CD8-positive, alpha-beta memory T cell (primary cell): ENCODE measurements around the gene DOCK4. TPM values are rescaled to one million over a fixed set of nuclear protein-coding genes. Genes with fewer than 3 reads are reported as not detected.

ENCODE experiments used
- CTCF ChIA-PET: fragments of 350-600 bp; sonication (Branson Sonifier 250); formaldehyde crosslinking; loops from one replicate; lab custom pipeline; 2021; ENCODE audit warnings: antibody characterized with exemption; lab: Charles Lee
- POLR2A ChIA-PET: fragments of 350-600 bp; sonication (Branson Sonifier 250); formaldehyde crosslinking; loops from one replicate; lab custom pipeline; 2021; ENCODE audit warnings: antibody characterized with exemption; lab: Charles Lee
- DNase-seq, 5 donors: peaks; one replicate each; pipeline versions ENCODE4 v3.0.0 to v3.0.0-alpha.2; 2020 to 2022; ENCODE audit warnings: mixed read lengths in 1 of 5
- H3K27ac ChIP-seq: one replicate; pipeline ENCODE4 v1.7.0; 2013; ENCODE audit warnings: low read depth, mild to moderate bottlenecking, low read length, moderate library complexity
- H3K27me3 ChIP-seq: 2 replicates; pipeline ENCODE4 v1.7.0; 2013; ENCODE audit warnings: low read length, mild to moderate bottlenecking; ENCODE audit not compliant: insufficient read depth, poor library complexity, severe bottlenecking
- H3K36me3 ChIP-seq: 2 replicates; pipeline ENCODE4 v1.7.0; 2013; ENCODE audit warnings: mild to moderate bottlenecking, low read length, moderate library complexity; ENCODE audit not compliant: insufficient read depth
- H3K4me1 ChIP-seq: 2 replicates; pipeline ENCODE4 v1.7.0; 2013; ENCODE audit warnings: mild to moderate bottlenecking, low read length, moderate library complexity; ENCODE audit not compliant: insufficient read depth
- H3K4me3 ChIP-seq: 2 replicates; pipeline ENCODE4 v1.7.0; 2013; ENCODE audit warnings: mild to moderate bottlenecking, low read length
- H3K9me3 ChIP-seq: 2 replicates; pipeline ENCODE4 v1.7.0; 2013; ENCODE audit warnings: mild to moderate bottlenecking, low read length
- H3K27ac Mint-ChIP-seq, 8 donors: one replicate each; pipeline ENCODE4 v1.8.0; 2020 to 2021; ENCODE audit warnings: mixed read lengths in 8 of 8, mild to moderate bottlenecking in 6 of 8, inconsistent platforms in 3 of 8, moderate library complexity in 3 of 8
- H3K27me3 Mint-ChIP-seq, 2 donors: one replicate each; pipeline ENCODE4 v1.8.0; 2020 to 2021; ENCODE audit warnings: mixed read lengths in 2 of 2, mild to moderate bottlenecking in 1 of 2, moderate library complexity in 1 of 2
- H3K36me3 Mint-ChIP-seq, 3 donors: one replicate each; pipeline ENCODE4 v1.8.0; 2020 to 2021; ENCODE audit warnings: mixed read lengths in 3 of 3, inconsistent platforms in 1 of 3, mild to moderate bottlenecking in 1 of 3
- H3K4me1 Mint-ChIP-seq, 3 donors: one replicate each; pipeline ENCODE4 v1.8.0; 2020 to 2021; ENCODE audit warnings: mixed read lengths in 3 of 3, inconsistent platforms in 1 of 3, mild to moderate bottlenecking in 1 of 3
- H3K4me3 Mint-ChIP-seq, 7 donors: one replicate each; pipeline ENCODE4 v1.8.0; 2020 to 2021; ENCODE audit warnings: mixed read lengths in 7 of 7, mild to moderate bottlenecking in 6 of 7, moderate library complexity in 4 of 7, inconsistent platforms in 2 of 7
- H3K9me3 Mint-ChIP-seq, 5 donors: one replicate each; pipeline ENCODE4 v1.8.0; 2020 to 2022; ENCODE audit warnings: mixed read lengths in 5 of 5, mild to moderate bottlenecking in 3 of 5, moderate library complexity in 2 of 5, inconsistent platforms in 1 of 5
- polyA plus RNA-seq: library from polyadenylated mRNA; unstranded; fragments of 300-500 nt; fragmentation: Illumina TruSeq; gene quantifications from one replicate; pipeline ENCODE4 v1.2.3, GENCODE V29; 2021
- total RNA-seq, 2 experiments: library from RNA; stranded (reverse); gene quantifications; one replicate each; pipeline ENCODE4 v1.2.3, GENCODE V29; 2021

The DOCK4 gene
- total and polyA plus RNA-seq, 3 experiments from 2014 or later, result 1.2 TPM; not detected in 1

GRCh38 chr7:111992601-111993000 lies 213.6 kb downstream of the DOCK4 start:
- DNase-seq, result no peak
- POLR2A ChIA-PET, result no interaction called here
- Histone ChIP-seq H3K9me3 (no peaks in the 10 kb centered on the region), H3K27me3 (no peaks in the 10 kb centered on the region), H3K36me3 (no peaks in the 10 kb centered on the region), H3K4me3 (no peak overlapping the region), H3K27ac (no peak overlapping the region), H3K4me1 (no peaks in the 10 kb centered on the region)
- Mint-ChIP-seq H3K27me3 (peaks cover 1 to 7% of the 10 kb centered on the region in 2 donors), H3K4me1 (no peaks in the 10 kb centered on the region), H3K9me3 (peaks cover 0 to 2% (median 0%) of the 10 kb centered on the region in 5 donors), H3K27ac (no peak overlapping the region), H3K36me3 (no peaks in the 10 kb centered on the region), H3K4me3 (no peak overlapping the region)
- CTCF ChIA-PET, result no interaction called here

- Mint-ChIP-seq H3K27me3 (peaks cover 1 to 7% of the 10 kb centered on the region in 2 donors), H3K9me3 (peaks cover 0 to 2% (median 2%) of the 10 kb centered on the region in 5 donors), H3K27ac (no peak overlapping the region), H3K36me3 (no peaks in the 10 kb centered on the region), H3K4me3 (no peak overlapping the region), H3K4me1 (no peaks in the 10 kb centered on the region)
- Histone ChIP-seq H3K36me3 (no peaks in the 10 kb centered on the region), H3K4me3 (no peak overlapping the region), H3K9me3 (no peaks in the 10 kb centered on the region), H3K27ac (no peak overlapping the region), H3K27me3 (no peaks in the 10 kb centered on the region), H3K4me1 (no peaks in the 10 kb centered on the region)
- ChIA-PET POLR2A (no interaction called here), CTCF (no interaction called here)
- no peak for DNase-seq
These were observed 215.6 kb downstream of the DOCK4 start for GRCh38 chr7:111990643-111991042.

GRCh38 chr7:111987886-111988285 lies 218.3 kb downstream of the DOCK4 start:
- H3K4me3 Mint-ChIP-seq, result no peak overlapping the region
- POLR2A ChIA-PET, result no interaction called here
- Histone ChIP-seq H3K27me3 (no peaks in the 10 kb centered on the region), H3K4me3 (no peak overlapping the region), H3K4me1 (no peaks in the 10 kb centered on the region), H3K27ac (no peak overlapping the region), H3K9me3 (no peaks in the 10 kb centered on the region), H3K36me3 (no peaks in the 10 kb centered on the region)
- H3K36me3 Mint-ChIP-seq, result no peaks in the 10 kb centered on the region
- no peak for DNase-seq
- H3K27ac Mint-ChIP-seq, result no peak overlapping the region
- H3K4me1 Mint-ChIP-seq, result no peaks in the 10 kb centered on the region
- peaks cover 0 to 3% (median 2%) of the 10 kb centered on the region in 5 donors for H3K9me3 Mint-ChIP-seq
- peaks cover 1 to 3% of the 10 kb centered on the region in 2 donors for H3K27me3 Mint-ChIP-seq
- CTCF ChIA-PET, result no interaction called here

- Mint-ChIP-seq H3K9me3 (peaks cover 0 to 3% (median 2%) of the 10 kb centered on the region in 5 donors), H3K4me1 (no peaks in the 10 kb centered on the region), H3K36me3 (no peaks in the 10 kb centered on the region), H3K27me3 (peaks cover 1 to 3% of the 10 kb centered on the region in 2 donors), H3K4me3 (no peak overlapping the region), H3K27ac (no peak overlapping the region)
- H3K9me3 ChIP-seq, result no peaks in the 10 kb centered on the region
- H3K27ac ChIP-seq, result no peak overlapping the region
- no peaks in the 10 kb centered on the region for H3K27me3 ChIP-seq
- H3K4me3 ChIP-seq, result no peak overlapping the region
- no peak for DNase-seq
- POLR2A ChIA-PET, result no interaction called here
- CTCF ChIA-PET, result no interaction called here
- no peaks in the 10 kb centered on the region for H3K4me1 ChIP-seq
- H3K36me3 ChIP-seq, result no peaks in the 10 kb centered on the region
These were observed 218.9 kb downstream of the DOCK4 start for GRCh38 chr7:111987115-111987826.

- H3K36me3 ChIP-seq, result no peaks in the 10 kb centered on the region
- Mint-ChIP-seq H3K4me3 (no peak overlapping the region), H3K27ac (no peak overlapping the region), H3K4me1 (no peaks in the 10 kb centered on the region), H3K9me3 (peaks cover 0 to 3% (median 2%) of the 10 kb centered on the region in 5 donors), H3K27me3 (peaks cover 1 to 3% of the 10 kb centered on the region in 2 donors), H3K36me3 (no peaks in the 10 kb centered on the region)
- H3K4me3 ChIP-seq, result no peak overlapping the region
- no peak for DNase-seq
- no peak overlapping the region for H3K27ac ChIP-seq
- H3K9me3 ChIP-seq, result no peaks in the 10 kb centered on the region
- H3K4me1 ChIP-seq, result no peaks in the 10 kb centered on the region
- H3K27me3 ChIP-seq, result no peaks in the 10 kb centered on the region
- ChIA-PET POLR2A (no interaction called here), CTCF (no interaction called here)
These were observed 219.6 kb downstream of the DOCK4 start for GRCh38 chr7:111986601-111987000.

- no peaks in the 10 kb centered on the region for H3K9me3 ChIP-seq
- CTCF ChIA-PET, result no interaction called here
- no peaks in the 10 kb centered on the region for H3K36me3 Mint-ChIP-seq
These were observed 220.4 kb downstream of the DOCK4 start for GRCh38 chr7:111985798-111986197.

GRCh38 chr7:111982804-111983203 lies 223.4 kb downstream of the DOCK4 start:
- H3K4me3 ChIP-seq, result no peak overlapping the region
- Mint-ChIP-seq H3K27me3 (no peaks in the 10 kb centered on the region), H3K27ac (no peak overlapping the region), H3K4me1 (no peaks in the 10 kb centered on the region), H3K4me3 (no peak overlapping the region), H3K36me3 (no peaks in the 10 kb centered on the region), H3K9me3 (peaks cover 0 to 3% (median 0%) of the 10 kb centered on the region in 5 donors)
- no peaks in the 10 kb centered on the region for H3K9me3 ChIP-seq
- H3K27me3 ChIP-seq, result no peaks in the 10 kb centered on the region
- H3K4me1 ChIP-seq, result no peaks in the 10 kb centered on the region
- H3K27ac ChIP-seq, result no peak overlapping the region
- POLR2A ChIA-PET, result no interaction called here
- no peak for DNase-seq
- no peaks in the 10 kb centered on the region for H3K36me3 ChIP-seq
- CTCF ChIA-PET, result no interaction called here

More at GRCh38 chr7:111985798-111986197, 220.4 kb downstream of the DOCK4 start:
- Histone ChIP-seq H3K27me3 (no peaks in the 10 kb centered on the region), H3K4me3 (no peak overlapping the region), H3K36me3 (no peaks in the 10 kb centered on the region), H3K27ac (no peak overlapping the region), H3K4me1 (no peaks in the 10 kb centered on the region)
- POLR2A ChIA-PET, result no interaction called here
- Mint-ChIP-seq H3K9me3 (peaks cover 0 to 3% (median 0%) of the 10 kb centered on the region in 5 donors), H3K27me3 (peaks cover 1 to 3% of the 10 kb centered on the region in 2 donors), H3K4me3 (no peak overlapping the region), H3K27ac (no peak overlapping the region), H3K4me1 (no peaks in the 10 kb centered on the region)
- DNase-seq, result no peak

- no peaks in the 10 kb centered on the region for H3K36me3 Mint-ChIP-seq
- Histone ChIP-seq H3K27ac (no peak overlapping the region), H3K9me3 (no peaks in the 10 kb centered on the region), H3K4me3 (no peak overlapping the region), H3K36me3 (no peaks in the 10 kb centered on the region), H3K4me1 (no peaks in the 10 kb centered on the region), H3K27me3 (no peaks in the 10 kb centered on the region)
- ChIA-PET POLR2A (no interaction called here), CTCF (no interaction called here)
- peaks cover 0 to 3% (median 0%) of the 10 kb centered on the region in 5 donors for H3K9me3 Mint-ChIP-seq
- no peaks in the 10 kb centered on the region for H3K27me3 Mint-ChIP-seq
- no peak for DNase-seq
- H3K4me3 Mint-ChIP-seq, result no peak overlapping the region
- no peak overlapping the region for H3K27ac Mint-ChIP-seq
- H3K4me1 Mint-ChIP-seq, result no peaks in the 10 kb centered on the region
These were observed 224.1 kb downstream of the DOCK4 start for GRCh38 chr7:111982133-111982532.
